Activated T-helper 1 cell treated with anti-CD3 and anti-CD28 coated beads, Interleukin-2, amount 50 U/mL, for 16 hours (primary cell): ENCODE data around the gene TP53I13.

Experiments used
- DNase-seq, 2 donors: peaks; one replicate each; pipeline ENCODE4 v3.0.0-alpha.2; 2020; ENCODE audit warnings: low read depth in 1 of 2, low spot score in 1 of 2

TP53I13 gene

DNA sequence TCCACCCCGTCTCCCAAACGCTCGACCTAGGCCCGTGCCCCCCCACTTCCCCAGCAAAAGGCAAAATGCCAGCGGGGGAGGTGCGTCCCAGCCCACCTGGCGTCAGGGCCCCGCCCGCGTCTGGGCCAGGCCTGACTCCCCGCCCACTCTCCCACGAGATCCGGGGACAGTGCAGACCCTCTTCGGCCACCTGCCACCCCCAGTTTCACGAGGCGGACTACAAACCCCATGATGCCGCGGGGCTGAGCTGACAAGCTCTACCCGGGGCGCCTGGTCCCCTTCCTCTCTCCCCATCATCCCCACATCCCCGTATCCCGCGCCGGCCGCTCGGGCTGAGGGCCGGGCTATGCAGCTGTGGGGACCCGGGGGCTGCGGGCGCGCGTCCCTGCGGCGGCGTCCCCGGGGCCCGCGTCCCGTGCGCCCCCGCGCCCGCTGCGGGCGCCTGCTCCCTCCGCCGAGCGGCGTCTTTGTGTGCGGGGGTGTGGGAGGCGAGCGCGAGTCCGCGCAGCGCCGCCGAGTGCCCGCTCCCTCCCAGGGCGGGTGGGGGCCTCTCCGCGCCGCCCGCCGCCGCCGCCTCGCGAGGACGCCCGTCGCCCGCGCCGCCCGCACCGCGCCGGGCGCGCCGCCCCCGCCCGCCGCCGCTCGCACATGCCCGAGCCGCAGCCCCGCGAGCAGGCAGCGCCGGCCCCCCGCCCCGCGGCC lies 24.5 kb downstream of the TP53I13 start, which contains the start of gene ANKRD13B:
Gene ANKRD13B (plus strand): TSS at position 283 of the 702 bp plus-strand sequence. CDS start 490 bp downstream, outside the sequence.
- DNase-seq, result no peak

DNA sequence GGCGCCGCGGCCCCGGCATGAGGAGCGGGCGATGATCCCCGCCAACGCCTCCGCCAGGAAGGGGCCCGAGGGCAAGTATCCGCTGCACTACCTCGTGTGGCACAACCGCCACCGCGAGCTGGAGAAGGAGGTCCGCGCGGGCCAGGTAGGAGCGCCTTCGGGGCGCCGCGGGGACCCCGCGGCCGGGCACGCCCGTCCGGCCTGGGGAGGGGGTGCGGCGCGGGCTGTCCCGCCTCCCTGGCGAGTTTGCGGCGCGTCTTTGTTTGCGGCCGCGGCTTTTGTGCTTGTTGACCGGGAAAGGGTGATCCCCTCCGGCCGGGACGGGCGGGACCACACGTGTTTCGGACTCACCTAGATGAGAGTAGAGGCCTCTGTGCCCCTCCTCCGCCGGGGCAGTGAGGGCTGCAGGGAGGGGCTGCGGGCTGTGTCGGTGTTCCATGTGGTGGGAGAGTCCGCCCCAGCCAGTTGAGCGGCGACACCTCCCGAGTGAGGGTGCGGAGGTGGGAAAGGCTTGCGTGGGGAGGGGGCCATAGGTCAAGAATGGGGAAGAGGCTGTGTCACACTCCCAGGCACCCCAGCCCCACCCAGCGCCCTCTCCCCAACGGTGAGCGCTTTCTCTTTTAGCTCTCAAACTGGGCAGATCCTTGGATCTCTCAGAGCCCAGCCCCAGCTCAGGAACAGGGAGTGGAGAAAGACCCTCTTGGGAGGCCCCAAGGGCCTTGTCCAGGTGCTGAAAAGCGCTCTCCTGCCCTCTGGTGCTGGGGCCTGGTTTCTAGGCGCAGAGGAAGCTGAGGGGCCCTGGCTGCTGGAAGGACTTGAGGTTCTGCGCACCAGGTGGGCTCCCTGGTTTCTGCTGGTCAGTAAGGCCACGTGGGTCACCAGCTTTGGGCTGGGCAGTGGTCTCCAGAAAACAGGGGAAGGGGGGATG lies 25.4 kb downstream of the TP53I13 start:
- no peak for DNase-seq

DNA sequence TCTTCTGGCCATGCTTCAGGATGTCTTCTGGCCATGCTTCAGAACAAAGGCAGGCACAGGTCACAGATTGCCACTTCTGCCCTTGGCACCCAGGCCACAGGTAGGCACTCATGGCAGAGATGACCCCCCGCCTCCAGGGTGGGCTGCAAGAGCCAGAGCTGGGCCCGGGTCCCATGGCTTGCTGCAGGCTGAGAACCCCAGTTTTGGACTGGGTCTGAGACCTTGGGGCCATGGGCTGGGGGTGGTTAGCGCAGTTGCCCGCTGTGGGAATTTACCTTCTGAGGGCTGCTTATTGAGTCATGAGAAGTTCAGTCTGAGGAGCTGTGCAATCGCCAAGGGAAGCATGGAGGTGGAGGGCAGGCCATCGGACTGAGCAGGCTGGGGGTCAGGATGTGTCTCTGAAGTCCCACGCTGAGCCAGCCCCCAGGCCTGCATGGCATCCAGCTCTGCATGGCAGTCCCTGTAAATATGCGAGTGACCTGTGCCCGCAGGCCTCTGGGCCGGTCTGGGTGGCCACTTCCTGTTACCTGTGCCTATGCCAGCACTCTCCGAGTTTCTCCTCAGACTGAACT lies 26.1 kb downstream of the TP53I13 start:
- DNase-seq, result no peak

DNA sequence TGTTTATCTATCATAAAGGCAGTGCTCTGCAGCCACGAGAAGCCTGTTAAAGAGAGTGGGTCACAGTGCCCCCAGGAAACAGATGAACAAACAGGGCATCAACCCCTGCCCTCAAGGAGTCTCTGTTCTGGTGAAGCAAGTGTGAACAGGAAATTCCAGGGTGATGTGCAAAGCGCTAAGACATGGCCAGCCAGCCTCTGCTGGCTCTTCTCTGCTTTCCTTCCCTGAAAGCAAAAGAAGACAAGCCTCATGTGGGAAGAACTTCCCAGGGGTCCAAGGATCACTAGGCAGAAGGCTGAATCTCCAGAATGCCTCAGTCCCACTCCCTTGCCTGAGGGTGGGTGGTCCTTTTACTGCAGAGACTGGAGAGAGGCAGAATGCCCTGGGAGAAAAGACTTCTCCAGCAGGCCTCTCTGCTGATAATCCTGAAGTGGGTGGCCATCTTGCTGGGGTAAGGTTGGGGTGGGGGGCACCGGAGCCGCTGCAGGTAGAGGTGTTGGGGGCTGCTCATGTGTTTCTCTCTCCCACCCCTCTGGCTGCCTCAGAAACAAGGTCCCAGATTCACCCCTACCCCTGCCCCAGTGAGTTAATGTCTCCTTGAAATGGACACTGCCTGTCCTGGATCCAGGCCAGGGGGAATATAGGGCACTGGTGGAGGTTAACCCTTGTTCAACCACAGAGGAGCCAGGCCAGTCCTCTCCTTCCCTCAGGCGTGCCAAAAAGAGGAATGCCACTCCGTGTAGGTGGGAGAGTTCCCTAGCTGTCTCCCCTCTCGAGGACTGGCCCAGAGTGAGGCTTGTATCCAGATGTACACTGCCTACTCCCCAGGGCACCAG lies 26.8 kb downstream of the TP53I13 start:
- DNase-seq, result no peak

DNA sequence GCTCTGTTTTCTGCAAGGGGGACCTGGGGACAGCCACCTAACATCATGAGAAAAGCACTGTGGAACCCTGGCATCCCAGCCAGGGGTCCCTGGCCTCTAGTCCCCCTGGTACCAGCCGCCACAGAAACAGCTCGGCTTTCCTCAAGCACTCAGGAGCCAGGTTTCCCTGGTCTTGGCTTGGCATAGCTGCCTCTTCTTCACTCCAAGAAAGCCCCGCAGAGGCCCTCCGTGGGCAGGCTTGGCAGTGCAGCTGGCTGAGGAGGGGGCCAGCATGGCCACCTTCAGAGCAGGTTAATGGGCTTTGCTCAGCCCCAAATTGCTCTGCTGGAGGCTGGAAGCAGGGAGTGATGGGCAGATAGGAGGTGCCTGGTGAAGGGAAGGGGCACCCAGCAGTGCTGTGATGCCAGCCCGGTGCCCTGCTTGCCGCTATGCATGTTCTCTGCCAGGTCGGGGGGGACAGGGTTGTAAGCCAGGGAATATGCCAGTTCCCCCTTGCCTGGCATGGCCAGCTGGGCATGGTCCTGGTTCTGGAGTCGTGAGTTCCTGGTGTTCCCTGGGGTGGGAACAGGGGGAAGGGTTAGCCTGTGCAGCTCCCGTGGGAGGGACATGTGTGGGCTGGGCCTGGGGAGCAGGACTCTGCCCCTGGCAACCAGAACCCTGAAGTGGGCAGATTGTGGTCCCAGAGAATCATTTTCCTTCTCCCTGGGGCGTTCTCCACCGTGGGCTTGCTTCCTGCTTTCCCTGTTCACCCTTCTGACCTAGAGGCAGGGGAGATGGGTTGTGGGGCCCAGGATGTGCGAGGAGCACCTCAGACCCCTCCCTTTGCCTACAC lies 27.7 kb downstream of the TP53I13 start:
- no peak for DNase-seq

DNA sequence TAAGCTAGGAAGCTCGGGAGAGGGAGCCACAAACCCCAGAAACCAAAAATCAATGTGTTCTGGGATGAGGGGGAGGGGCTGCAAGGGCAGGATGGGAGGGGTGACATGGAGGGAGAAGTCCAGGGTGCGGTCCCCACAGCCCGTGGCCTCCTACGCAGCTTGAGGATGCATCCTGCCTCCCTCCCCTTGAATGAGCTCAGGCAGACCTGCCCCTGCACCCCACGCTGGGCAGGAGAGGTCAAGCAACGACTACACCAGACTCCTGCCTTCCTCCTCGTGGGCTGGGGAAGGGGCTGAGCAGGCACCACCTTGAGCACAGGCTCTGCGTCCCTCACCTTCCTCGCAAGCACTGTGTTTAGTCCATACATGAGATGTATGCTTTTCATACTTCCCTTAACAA lies 28.3 kb downstream of the TP53I13 start:
- no peak for DNase-seq

DNA sequence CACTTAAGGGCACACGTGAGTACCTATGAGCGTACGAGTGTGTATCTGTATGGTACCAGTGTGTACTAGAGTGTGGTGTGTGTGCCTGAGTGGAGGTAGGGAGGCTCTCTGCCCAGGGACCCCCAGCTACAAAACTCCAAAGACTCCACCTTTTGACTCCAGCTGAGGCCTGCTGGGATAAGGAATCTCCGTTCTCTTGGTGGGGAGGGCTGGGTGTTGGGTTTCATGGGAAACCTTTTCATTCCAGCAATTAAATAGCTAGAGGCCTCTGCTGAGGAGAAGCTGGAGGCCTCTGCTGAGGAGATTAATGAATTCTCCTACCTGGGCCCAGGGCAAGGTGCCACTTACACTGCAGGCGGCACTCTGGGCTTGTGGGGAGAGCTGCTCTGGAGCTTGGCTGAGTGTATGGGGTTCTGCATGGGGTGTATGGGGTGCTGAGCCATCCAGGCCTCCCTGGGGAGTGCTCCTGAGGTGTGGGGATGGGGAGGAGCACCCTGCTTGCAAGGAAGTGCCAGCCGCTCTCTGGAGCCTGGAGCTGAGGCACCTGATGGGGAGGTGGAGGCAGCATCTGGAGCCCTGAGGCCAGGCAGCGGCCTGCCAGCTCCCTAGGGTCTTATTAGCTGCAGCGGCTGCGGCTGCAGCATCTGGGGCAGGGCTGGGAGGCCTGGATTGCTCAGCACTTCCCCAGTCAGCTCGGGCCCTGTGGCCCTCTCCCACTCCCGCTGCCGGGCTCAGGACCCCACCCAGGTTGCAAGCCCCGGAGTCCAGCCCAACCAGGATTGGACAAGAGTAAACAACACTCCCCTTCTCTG lies 29.1 kb downstream of the TP53I13 start:
- no peak for DNase-seq

DNA sequence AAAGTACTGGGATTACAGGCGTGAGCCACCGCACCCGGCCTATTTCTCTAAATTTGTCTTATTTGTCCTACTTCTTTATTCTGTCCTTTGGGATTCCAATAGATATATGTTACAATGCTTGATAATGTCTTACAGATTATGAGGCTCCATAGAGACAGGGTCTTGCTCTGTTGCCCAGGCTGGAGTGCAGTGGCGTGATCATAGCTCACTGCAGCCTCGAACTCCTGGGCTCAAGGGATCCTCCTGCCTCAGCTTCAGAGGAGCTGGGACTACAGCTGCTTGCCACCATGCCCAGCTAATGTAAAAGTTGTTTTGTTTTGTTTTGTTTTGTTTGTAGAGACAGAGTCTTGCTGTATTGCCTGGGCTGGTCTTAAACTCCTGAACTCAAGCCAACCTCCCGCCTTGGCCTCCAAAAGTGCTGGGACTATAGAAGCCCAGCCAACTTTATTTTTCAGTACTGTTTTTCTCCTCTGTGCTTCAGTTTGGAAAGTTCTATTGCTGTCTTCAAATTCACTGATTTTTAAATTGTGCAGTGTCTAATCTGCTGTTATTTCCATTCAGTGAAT lies 34.7 kb downstream of the TP53I13 start:
- no peak for DNase-seq

DNA sequence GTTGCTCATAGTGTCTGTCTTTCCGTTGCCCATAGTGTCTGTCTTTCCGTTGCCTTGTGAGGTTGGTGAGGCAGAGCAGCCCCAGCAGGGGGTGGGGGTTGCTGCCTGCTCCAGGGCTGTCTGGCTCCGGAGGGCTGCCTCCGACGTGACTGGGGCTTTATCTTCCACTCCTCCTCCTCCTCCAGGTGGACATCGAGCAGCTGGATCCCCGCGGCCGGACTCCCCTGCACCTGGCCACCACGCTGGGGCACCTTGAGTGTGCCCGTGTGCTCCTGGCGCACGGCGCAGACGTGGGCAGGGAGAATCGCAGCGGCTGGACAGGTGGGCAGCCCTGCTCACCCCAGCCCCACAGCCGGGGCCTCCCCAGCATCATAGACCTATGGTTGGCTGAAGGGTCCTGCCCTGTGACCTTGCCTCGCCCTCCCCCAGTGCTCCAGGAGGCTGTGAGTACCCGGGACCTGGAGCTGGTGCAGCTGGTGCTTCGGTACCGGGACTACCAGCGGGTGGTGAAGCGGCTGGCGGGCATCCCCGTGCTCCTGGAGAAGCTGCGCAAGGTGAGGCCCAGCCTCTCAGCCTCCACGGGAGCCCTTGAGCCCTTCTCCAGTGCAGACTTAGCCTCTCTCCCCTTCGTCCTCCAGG lies 39.2 kb downstream of the TP53I13 start:
- DNase-seq, result no peak

DNA sequence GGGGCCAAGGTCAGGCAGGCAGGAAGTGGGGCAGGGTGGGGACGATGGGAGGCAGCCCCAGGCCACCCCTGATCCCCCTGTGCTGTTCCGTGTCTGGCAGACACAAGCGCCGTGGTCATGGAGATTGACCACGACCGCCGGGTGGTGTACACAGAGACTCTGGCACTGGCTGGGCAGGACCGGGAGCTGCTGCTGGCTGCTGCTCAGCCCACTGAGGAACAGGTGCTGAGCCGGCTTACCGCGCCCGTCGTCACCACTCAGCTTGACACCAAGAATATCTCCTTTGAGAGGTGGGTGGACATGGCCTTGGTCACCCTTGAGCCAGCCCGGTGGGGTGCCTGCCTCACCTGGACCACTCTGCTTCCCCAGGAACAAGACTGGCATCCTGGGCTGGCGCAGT lies 40.5 kb downstream of the TP53I13 start:
- no peak for DNase-seq

DNA sequence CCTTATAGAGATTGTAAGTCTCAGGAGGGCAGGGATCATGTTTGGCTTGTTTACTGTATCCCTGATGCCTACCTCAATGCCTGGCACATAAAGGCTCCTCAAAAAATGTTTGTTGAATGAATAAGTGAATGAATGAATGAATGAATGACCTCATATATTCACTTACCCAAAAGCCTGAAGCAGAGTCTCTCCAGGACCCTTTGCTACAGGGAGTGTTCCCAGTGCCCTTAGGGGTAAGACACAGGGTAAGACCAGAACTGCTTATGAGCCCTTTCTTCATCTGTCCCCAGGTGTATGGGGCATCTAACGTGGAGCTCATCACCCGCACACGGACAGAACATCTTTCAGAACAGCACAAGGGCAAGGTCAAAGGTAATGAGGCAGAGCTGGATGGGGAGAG lies 41.9 kb downstream of the TP53I13 start:
- DNase-seq, result no peak

DNA sequence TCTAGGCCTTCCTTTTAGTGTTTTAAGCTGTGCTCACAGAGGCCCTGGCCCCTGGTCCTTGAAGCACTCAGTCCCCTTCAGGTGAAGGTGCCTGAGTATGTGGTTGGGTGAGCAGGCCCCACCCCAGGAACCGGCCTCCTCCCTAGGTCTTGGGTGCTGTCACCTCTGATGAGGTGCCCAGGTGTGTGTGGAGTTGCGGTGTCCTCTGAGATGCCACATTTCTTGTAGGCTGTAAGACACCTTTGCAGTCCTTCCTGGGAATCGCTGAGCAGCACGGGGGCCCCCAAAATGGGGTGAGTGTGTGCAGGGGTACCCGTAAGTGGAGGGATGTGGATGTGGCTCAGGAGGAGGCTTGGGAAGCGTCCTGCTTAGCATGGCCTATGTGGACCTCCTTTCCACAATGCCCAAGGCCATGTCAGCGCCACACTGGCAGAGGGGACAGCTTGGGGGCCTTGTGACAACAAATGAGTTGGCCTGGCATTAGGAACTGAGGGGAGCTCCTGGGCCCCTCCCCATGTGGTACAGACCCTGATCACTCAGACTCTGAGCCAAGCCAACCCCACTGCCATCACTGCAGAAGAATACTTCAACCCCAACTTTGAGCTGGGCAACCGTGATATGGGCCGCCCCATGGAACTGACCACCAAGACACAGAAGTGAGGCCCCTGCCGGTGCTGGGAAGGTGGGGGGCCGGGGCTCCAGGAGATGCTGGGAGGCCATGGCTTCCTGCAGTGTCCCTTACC lies 43.0 kb downstream of the TP53I13 start:
- DNase-seq, result no peak

DNA sequence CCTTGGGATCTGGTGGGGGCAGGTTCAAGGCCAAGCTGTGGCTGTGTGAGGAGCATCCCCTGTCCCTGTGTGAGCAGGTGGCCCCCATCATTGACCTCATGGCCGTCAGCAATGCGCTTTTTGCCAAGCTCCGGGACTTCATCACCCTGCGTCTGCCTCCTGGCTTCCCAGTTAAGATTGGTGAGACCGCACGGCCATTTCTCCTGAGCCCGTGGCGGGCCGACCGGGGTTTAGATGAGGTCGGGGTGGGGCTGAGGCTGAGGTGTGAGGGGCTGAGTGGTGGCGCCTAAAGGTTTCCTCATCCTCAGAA lies 43.5 kb downstream of the TP53I13 start:
- no peak for DNase-seq

DNA sequence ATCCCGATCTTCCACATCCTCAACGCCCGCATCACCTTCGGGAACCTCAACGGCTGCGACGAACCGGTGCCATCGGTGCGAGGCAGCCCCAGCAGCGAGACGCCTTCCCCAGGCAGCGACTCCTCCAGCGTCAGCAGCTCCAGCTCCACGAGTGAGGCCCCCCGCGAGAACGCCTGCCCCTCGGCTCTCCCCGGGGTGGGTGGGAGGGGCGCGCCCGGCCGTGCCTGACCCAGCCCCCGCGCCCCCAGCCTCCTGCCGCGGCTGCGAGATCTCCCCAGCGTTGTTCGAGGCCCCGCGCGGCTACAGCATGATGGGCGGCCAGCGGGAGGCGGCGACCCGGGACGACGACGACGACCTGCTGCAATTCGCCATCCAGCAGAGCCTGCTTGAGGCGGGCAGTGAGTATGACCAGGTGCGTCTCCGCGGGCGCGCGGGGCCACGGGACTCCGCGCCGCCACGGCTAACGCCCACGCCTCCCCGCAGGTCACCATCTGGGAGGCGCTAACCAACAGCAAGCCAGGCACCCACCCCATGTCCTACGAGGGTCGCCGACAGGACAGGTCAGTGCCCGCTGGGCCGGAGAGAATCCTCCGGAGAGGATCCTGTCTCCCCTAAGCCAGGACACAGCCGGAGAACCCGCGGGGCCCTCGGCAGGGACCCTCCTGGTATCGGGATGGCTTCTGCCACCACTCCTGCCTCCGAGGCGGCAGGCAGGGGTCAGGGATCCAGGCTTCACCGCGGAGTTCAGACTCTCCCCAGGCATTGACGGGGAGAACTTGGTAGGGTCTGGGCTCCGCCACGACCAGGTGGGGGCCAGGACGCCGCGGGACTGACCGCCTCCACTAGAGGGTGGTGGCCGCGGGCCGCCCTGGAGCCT lies 44.1 kb downstream of the TP53I13 start:
- DNase-seq, result no peak

DNA sequence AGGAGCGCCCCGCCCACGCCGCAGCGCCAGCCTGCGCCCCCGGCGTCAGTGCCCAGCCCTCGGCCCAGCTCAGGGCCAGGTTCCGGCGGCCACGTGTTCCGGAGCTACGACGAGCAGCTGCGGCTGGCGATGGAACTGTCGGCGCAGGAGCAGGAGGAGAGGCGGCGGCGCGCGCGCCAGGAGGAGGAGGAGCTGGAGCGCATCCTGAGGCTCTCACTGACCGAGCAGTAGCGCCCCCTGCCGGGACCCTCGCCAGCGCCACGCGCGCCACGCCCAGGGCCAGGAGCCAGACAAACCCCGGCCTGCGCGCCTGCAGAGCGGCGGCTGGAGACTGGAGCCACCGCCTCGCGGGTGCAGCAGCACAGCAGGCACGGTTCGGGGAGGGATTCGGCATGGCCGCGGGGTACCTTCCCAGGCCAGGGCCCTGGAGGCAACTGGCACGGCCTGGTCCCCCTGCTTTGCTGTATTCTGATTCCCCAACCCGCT lies 44.9 kb downstream of the TP53I13 start:
- peak; percentile 89 to 94 for DNase-seq

DNA sequence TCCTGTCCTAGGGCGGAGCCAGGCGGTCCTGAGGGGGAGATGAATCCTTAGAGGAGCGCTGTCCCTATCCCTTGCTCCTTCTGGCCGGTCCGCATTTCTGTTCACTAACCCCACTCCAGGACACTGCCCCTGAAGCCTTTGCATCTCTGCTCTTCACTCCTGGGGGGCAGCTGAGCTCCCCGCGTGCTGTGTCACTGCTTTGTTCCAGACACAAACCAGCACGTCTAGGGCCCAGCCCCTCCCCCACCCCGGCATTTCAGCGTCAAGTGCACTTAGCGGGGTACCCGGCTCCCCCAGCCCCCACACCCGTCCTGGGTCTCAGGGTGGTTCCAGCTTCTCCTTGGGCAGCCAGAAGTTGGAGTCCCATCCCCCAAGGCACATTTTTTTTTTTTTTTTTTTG lies 45.4 kb downstream of the TP53I13 start:
- no peak for DNase-seq
